ENCODE data around the gene ZC3H12C.
"Not testable (repeated sequence)": the region's sequence is repeated elsewhere in the genome, so short reads cannot be mapped to it uniquely, and the experiment has no call there.

ZC3H12C gene

DNA sequence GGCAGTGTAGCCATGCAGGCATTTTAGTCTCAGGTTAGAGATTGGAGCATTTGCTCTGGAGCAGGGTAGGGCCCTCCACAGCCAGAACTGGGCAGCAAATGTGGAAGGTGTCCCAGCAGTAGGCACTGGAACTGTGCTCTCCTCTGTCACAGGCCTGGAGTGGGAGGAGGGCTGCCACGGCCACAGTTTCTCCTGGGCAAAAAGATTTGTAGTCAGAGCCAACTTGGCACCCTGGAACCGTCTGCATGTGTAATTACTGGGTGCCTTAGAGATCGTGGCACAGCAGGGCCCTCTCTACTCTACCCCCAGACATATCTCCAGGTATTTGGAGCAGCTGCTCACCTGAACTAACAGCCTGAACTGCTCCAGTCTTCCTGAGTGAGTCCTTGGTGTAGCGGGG is 93.7 kb downstream of the ZC3H12C start:
- DNase-seq, result no peak

DNA sequence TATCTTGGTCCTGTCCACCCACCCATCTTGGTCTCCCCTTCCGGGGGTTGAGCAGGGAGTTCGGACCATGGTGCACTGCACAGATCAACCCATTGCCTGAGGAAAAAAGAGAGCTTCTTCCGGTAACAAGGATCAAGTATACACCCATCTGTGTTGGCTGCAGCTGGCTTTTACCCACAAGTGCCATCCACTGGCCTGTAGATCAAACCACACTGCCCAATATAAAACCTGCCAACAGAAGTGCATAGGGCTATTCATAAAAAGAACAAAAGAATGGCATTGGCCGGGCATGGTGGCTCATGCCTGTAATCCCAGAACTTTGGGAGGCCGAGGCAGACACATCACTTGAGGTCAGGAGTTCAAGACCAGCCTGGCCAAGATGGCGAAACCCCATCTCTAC is 94.5 kb downstream of the ZC3H12C start:
- no peak for DNase-seq

DNA sequence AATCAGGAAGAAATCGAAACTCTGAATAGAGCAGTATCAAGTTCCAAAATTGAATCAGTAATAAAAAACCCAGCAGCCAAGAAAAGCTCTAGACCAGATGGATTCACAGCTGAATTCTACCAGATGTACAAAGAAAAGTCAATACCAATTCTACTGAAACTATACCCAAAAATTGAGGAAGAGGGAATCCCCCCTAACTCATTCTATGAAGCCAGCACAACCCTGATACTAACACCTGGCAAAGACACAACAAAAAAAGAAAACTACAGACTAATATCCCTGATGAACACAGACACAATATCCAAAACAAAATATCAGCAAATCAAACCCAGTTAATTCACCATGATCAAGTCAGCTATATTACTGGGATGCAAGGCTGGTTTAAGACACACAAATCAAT is 97.7 kb downstream of the ZC3H12C start:
- DNase-seq, result no peak

- DNase-seq, result not testable (repeated sequence)
Observed at GRCh38 chr11:110192604-110193282, 99.6 kb downstream of the ZC3H12C start.

GRCh38 chr11:110194211-110194766 is 101.1 kb downstream of the ZC3H12C start:
- not testable (repeated sequence) for DNase-seq

DNA sequence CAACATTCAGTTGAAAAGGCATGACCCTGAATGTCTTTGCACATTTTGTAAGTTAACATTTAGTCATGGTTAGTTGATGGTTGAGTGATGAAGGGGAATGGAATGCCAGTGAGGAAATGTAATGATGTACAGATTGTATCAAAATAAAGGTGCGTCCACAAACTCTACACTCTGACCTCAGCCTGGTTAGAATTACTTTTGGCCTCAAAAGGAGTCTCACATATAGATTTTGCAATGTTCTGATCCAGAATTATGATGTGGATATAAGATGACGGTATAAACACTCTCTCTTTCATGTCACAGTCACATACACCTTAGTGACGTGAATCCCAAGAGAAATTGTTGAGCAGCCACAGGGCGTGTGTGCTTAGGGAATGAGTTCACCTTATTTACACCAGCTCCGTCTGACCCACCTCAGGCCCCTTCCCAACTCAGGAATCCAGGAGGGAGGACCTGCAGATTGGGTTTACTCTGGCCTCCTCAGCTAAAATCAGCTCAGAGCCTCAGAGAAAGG is 103.1 kb downstream of the ZC3H12C start:
- no peak for DNase-seq

DNA sequence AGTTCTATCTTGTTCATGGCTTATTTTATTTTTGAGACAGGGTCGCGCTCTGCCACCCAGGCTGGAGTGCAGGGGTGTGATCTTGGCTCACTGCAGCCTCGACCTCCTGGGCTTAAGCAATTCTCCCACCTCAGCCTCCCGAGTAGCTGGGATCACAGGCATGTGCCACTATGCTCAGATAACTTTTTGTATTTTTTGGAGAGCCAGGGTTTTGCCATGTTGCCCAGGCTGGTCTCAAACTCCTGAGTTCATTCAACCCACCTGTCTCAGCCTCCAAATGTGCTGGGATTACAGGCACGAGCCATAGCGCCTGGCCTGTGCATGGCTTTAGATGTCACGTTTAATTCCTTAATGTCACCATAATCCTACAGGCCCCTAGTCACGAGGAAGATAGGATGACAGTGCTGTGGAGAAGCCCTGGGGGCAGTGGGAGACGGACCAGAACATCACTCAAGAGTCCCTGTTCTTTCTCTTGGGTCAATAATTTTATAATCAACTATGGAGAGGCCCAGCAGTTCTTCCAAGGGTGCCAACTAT is 103.8 kb downstream of the ZC3H12C start:
- DNase-seq, result no peak

DNA sequence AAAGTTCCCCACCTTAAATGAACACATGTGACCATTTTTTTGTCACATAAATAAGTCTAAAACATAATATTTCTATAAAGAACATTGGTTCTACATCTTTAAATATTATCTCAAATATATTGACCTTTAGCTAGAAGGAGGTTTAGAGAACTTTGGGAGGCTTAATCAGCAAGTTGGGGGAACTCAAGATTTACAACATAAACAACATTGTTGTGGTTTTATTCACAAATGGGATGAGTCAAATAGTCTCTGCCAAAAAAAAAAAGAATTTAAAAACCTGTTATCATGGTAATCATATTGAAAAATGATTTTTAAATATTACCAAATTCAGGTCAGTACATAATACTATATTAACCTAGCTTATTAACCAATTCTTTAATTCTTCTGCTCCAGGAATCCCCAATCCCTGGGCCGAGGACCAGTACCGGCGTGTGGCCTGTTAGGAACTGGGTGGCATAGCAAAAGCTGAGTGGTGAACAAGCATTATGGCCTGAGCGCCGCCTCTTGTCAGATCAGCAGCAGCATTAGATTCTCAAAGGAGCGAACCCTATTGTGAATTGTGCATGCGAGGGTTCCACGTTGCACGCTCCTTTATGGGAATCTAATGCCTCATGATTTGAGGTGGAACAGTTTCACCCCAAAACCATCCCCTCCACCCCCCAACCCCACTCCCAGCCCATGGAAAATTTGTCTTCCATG is 105.0 kb downstream of the ZC3H12C start:
- DNase-seq, result no peak

- DNase-seq, result no peak
Observed at GRCh38 chr11:110199184-110199981, 106.2 kb downstream of the ZC3H12C start.

DNA sequence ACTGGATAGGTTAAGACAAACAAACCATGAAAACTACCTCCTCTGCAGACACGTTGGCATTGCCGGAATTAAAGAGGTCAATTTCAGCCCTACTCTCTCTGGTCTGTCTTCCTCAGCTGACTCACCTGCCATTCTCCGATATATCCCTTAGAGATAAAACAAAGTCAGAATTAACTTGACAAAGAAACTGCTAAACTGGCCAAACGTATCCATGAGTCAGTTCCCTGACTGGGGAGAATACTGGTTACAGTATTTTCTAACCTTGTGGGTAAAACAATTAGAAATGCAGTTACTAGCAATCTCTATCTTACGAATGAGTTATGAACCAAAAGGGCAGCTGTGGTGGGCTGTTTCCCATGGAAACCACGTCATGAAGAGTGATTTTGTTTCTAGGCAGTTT is 107.0 kb downstream of the ZC3H12C start:
- no peak for DNase-seq

GRCh38 chr11:110200836-110201235 is 107.6 kb downstream of the ZC3H12C start:
- DNase-seq, result no peak

GRCh38 chr11:110207123-110207522 is 113.9 kb downstream of the ZC3H12C start:
- no peak for DNase-seq

DNA sequence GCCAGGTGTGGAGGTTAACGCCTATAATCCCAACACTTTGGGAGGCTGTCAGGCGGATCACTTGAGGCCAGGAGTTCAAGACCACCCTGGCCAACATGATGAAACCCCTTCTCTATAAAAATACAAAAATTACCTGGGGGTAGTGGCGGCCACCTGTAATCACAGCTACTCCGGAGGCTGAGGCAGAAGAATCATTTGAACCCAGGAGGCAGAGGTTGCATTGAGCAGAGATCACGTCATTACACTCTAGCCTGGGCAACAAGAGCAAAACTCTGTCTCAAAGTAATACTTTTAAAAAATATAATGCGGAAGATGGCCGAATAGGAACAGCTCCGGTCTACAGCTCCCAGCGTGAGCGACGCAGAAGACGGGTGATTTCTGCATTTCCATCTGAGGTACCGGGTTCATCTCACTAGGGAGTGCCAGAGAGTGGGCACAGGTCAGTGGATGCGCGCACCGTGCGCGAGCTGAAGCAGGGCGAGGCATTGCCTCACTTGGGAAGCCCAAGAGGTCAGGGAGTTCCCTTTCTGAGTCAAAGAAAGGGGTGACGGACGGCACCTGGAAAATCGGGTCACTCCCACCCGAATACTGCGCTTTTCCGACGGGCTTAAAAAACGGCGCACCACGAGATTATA is 115.6 kb downstream of the ZC3H12C start:
- not testable (repeated sequence) for DNase-seq

DNA sequence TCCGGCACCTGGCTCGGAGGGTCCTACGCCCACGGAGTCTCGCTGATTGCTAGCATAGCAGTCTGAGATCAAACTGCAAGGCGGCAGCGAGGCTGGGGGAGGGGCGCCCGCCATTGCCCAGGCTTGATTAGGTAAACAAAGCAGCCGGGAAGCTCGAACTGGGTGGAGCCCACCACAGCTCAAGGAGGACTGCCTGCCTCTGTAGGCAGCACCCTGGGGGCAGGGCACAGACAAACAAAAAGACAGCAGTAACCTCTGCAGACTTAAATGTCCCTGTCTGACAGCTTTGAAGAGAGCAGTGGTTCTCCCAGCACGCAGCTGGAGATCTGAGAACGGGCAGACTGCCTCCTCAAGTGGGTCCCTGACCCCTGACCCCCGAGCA is 116.1 kb downstream of the ZC3H12C start:
- not testable (repeated sequence) for DNase-seq

DNA sequence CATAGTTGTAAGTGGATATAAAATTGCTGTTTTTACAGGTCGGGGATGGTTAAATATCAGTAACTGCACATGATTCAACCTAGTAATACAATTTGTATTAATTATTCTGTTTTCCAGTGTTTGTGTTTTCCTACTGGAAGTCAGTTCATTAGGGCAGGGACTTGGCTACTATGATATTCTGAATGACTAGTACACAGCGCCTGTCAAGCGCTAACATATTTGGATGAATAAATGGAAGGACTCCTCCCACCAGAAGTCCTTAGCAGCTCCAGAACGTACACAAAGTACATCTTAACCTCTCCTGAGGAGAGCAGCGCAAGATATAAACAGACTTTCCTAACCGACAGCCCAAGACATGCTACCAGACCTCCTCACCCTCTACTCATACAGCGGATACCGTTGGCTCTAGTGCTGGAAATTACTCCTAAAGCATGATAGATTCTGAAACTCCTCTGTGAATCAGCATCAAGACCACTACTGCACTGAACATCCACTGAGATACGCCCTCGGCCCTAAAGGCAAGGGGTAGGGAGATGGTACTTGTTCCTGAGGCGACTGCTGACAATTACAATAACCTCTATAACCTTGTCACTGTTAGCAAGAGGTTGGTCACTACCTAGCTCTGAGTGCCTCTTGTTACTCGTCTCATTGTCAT is 124.2 kb downstream of the ZC3H12C start:
- no peak for DNase-seq

GRCh38 chr11:110217936-110218335 is 124.7 kb downstream of the ZC3H12C start:
- DNase-seq, result no peak

DNA sequence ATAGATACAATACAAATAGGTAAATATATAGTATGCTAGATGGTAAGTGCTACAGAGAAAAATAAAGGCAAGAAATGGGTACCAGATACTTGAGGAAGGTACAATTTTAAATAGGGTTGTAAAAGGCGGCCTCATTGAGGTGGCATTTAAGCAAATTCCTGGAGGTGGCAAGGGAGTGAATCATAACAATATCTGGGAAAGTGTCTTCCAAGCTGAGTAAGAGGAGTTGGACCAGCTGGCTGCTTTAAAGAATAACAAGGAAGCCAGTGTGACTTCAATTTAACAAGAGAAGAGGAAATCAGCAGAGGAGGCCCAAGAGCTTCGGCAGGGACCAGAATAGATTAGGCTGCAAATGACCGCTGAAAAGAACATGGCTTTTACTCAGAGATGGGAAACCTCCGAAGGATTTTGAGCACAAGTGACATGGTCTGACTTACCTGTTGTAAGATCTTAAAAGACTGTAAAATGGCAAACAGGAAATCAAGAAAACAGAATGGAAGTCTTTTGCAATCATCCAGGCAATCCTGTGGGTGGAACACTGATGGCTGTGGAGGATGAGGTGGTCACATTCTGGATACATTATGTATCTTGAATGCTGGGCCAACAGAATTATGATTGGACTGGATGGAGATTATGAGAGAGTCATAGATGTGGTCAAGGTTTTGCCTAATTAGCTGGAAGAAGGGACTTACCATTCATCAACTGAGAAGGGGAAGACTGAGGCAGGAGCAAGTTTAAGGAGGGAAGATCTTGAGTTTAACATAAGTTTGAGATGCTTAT is 126.0 kb downstream of the ZC3H12C start:
- DNase-seq, result no peak

All from activated CD8-positive, alpha-beta memory T cell treated with anti-CD3 and anti-CD28 coated beads, Interleukin-2, amount 50 U/mL, for 48 hours (primary cell).